K562 (cell line): Measurements from ENCODE around the gene BAHD1. TPM values are rescaled to one million over a fixed set of nuclear protein-coding genes. Genes with fewer than 3 reads are reported as not detected.

ENCODE experiments used
- ATAC-seq: fragments of 200-7000 bp; cut with Tn5 transposase; 3 replicates; pipeline ENCODE4 v1.9.1; 2020; ENCODE audit warnings: moderate library complexity
- BruUV-seq: library from RNA; stranded (reverse); fragments of 400-500 nt; replicated peaks from 2 replicates; lab custom pipeline; 2021; lab: Mats Ljungman, UMichigan
- CTCF ChIA-PET: fragments of 300-600 bp; formaldehyde crosslinking; extraction: SDS; loops from one replicate; lab custom pipeline; 2021; ENCODE audit warnings: low intra/inter-chr PET ratio; lab: Yijun Ruan, JAX
- POLR2A ChIA-PET: fragments of 300-600, 350-650 bp; sonication (Branson Sonifier 250); formaldehyde crosslinking; extraction: SDS; loops from one replicate; lab custom pipeline; 2021; ENCODE audit warnings: antibody characterized with exemption, inconsistent platforms; lab: Yijun Ruan, JAX
- DNase-seq, 4 experiments: peaks; one replicate each; pipeline versions ENCODE4 v3.0.0 to v3.0.0-alpha.2; 2011 to 2018; ENCODE audit warnings: low spot score in 3 of 4, mixed read lengths in 3 of 4; ENCODE audit errors: extremely low read depth in 1 of 4
- FAIRE-seq: peaks from 2 replicates; lab custom pipeline; 2011; peaks lifted over from hg19 to GRCh38; lab: Jason Lieb, UNC
- H2AFZ ChIP-seq: 2 replicates; pipeline ENCODE4 v1.6.0; 2011; ENCODE audit warnings: low read depth, low read length, control low read depth, inconsistent platforms
- H3K27ac ChIP-seq: fragments of 200-600 bp; 3 replicates; pipeline ENCODE4 v1.8.0; 2011; ENCODE audit warnings: low read depth, mild to moderate bottlenecking, control low read depth, inconsistent platforms, low read length, moderate library complexity, mixed read lengths; ENCODE audit errors: extremely low read depth
- H3K27me3 ChIP-seq, 2 experiments: fragments of 300-600 bp in 1 of 2; 2 replicates in 1 of 2; 3 replicates in 1 of 2; pipeline versions ENCODE4 v1.6.0 to v1.8.0; 2011; ENCODE audit warnings: inconsistent platforms in 2 of 2, low read length in 2 of 2, mild to moderate bottlenecking in 1 of 2, mixed read lengths in 1 of 2, moderate library complexity in 1 of 2; ENCODE audit not compliant: control insufficient read depth in 2 of 2, insufficient read depth in 2 of 2
- H3K36me3 ChIP-seq: fragments of 300-600 bp; 3 replicates; pipeline ENCODE4 v1.8.0; 2011; ENCODE audit warnings: mild to moderate bottlenecking, low read length, inconsistent platforms; ENCODE audit not compliant: control insufficient read depth, insufficient read depth
- H3K4me1 ChIP-seq, 2 experiments: fragments of 200-600 bp in 1 of 2; replicated peaks in 1 of 2; 2 replicates in 1 of 2; 3 replicates in 1 of 2; pipeline versions ENCODE4 v1.5.1 to v1.8.0; 2011; ENCODE audit warnings: inconsistent platforms in 2 of 2, low read length in 2 of 2, mild to moderate bottlenecking in 1 of 2, mixed read lengths in 1 of 2, moderate library complexity in 1 of 2; ENCODE audit not compliant: control insufficient read depth in 2 of 2, insufficient read depth in 2 of 2
- H3K4me2 ChIP-seq: 2 replicates; pipeline ENCODE4 v1.6.1; 2011; ENCODE audit warnings: low read length, control low read depth, inconsistent platforms, mixed read lengths; ENCODE audit not compliant: insufficient read depth
- H3K4me3 ChIP-seq: fragments of 200-600 bp; sonication (generic), shearing (Covaris generic); 2 replicates; pipeline ENCODE4 v1.5.1; 2016; ENCODE audit warnings: control low read depth, inconsistent platforms
- H3K79me2 ChIP-seq: fragments of 200-600 bp; 3 replicates; pipeline ENCODE4 v1.8.0; 2011; ENCODE audit warnings: low read length, inconsistent platforms; ENCODE audit not compliant: control insufficient read depth, insufficient read depth
- H3K9ac ChIP-seq, 2 experiments: 2 replicates each; pipeline versions ENCODE4 v1.6.0 to v1.6.1; 2011; ENCODE audit warnings: low read depth in 2 of 2, low read length in 2 of 2, control low read depth in 1 of 2, inconsistent platforms in 1 of 2, mild to moderate bottlenecking in 1 of 2, mixed read lengths in 1 of 2; ENCODE audit not compliant: insufficient read depth in 1 of 2
- H3K9me1 ChIP-seq: one replicate; pipeline ENCODE4 v1.6.0; 2011; ENCODE audit warnings: inconsistent platforms, mild to moderate bottlenecking, low read length, moderate library complexity; ENCODE audit not compliant: control insufficient read depth, insufficient read depth
- H3K9me3 ChIP-seq: replicated peaks from 2 replicates; pipeline ENCODE4 v1.5.1; 2011; ENCODE audit warnings: low read depth, low read length, inconsistent platforms; ENCODE audit not compliant: control insufficient read depth, insufficient read depth
- H4K20me1 ChIP-seq: replicated peaks from 2 replicates; pipeline ENCODE4 v1.6.1; 2011; ENCODE audit warnings: low read length, inconsistent platforms, mixed read lengths; ENCODE audit not compliant: control insufficient read depth, insufficient read depth
- AFF1 ChIP-seq, 2 experiments: fragments of 450-650 bp; IDR thresholded peaks; 2 replicates each; pipeline ENCODE4 v1.6.1; 2018; ENCODE audit warnings: mild to moderate bottlenecking in 2 of 2, low read depth in 1 of 2; ENCODE audit not compliant: partially characterized antibody in 2 of 2
- CEBPB ChIP-seq: fragments of 450-650 bp; IDR thresholded peaks from 2 replicates; pipeline ENCODE4 v1.6.1; 2016; ENCODE audit warnings: missing genetic modification characterization, missing compliant biosample characterization
- CEBPG ChIP-seq, 3 experiments: fragments of 200-800 bp in 1 of 3; sonication (Bioruptor generic) in 1 of 3; sonication (generic) in 1 of 3; formaldehyde crosslinking in 1 of 3; IDR thresholded peaks in 2 of 3; conservative IDR thresholded peaks in 1 of 3; 2 replicates each; pipeline versions ENCODE4 v1.6.1 to v1.8.0; 2016 to 2022; ENCODE audit warnings: missing compliant biosample characterization in 2 of 3, missing genetic modification characterization in 2 of 3, mild to moderate bottlenecking in 1 of 3, missing genetic modification reagents in 1 of 3
- MAFF ChIP-seq: IDR thresholded peaks from 2 replicates; pipeline ENCODE4 v1.6.1; 2012; ENCODE audit warnings: low read length, improper control_type of control experiment
- MXI1 ChIP-seq: IDR thresholded peaks from 2 replicates; pipeline ENCODE4 v1.6.1; 2011; ENCODE audit warnings: low read depth, mild to moderate bottlenecking, improper control_type of control experiment, low read length
- NFIC ChIP-seq: fragments of 450-650 bp; IDR thresholded peaks from 2 replicates; pipeline ENCODE4 v1.6.1; 2017; ENCODE audit warnings: mild to moderate bottlenecking, inconsistent platforms
- TAF15 ChIP-seq: fragments of 200-400 bp; formaldehyde crosslinking; IDR thresholded peaks from 2 replicates; pipeline ENCODE4 v1.6.1; 2017; ENCODE audit warnings: mild to moderate bottlenecking, low read depth, low read length, moderate library complexity
- TBL1XR1 ChIP-seq, 2 experiments: IDR thresholded peaks; 2 replicates each; pipeline ENCODE4 v1.6.1; 2012; ENCODE audit warnings: improper control_type of control experiment in 2 of 2, low read length in 2 of 2, mild to moderate bottlenecking in 1 of 2
- ZNF133 ChIP-seq: fragments of 250-450 bp; sonication (Bioruptor Pico); IDR thresholded peaks from 2 replicates; pipeline ENCODE4 v1.4.0; 2020; ENCODE audit warnings: mild to moderate bottlenecking
- ZNF274 ChIP-seq: IDR thresholded peaks from 2 replicates; pipeline ENCODE4 v1.6.1; 2011; ENCODE audit warnings: low read depth, mild to moderate bottlenecking, low read length, moderate library complexity, borderline replicate concordance
- ZNF449 ChIP-seq: fragments of 250-450 bp; sonication (Bioruptor Pico); IDR thresholded peaks from 2 replicates; pipeline ENCODE4 v1.8.0; 2022; ENCODE audit warnings: moderate library complexity, mild to moderate bottlenecking, inconsistent platforms
- ZNF780A ChIP-seq: fragments of 250-450 bp; sonication (Bioruptor Pico); IDR thresholded peaks from 2 replicates; pipeline ENCODE4 v1.5.0; 2021; ENCODE audit warnings: mild to moderate bottlenecking
- WGBS: fragments of 100-300 bp; shearing (Covaris generic); methylation state at CpG from one replicate; pipeline ENCODE4 v1.1.6; 2016; ENCODE audit warnings: low coverage, mixed read lengths; ENCODE audit not compliant: insufficient coverage; ENCODE audit errors: missing lambda C conversion rate; 5-methylcytosine and 5-hydroxymethylcytosine counted together
- in situ Hi-C: fragments of 300-500 bp; cut with MboI; formaldehyde crosslinking; loops from 4 replicates; pipeline ENCODE4 v1.15.0; 2018; ENCODE audit warnings: inconsistent platforms, mixed read lengths
- intact Hi-C: fragments of 100-400 bp; cut with micrococcal nuclease; formaldehyde crosslinking; loops from 2 replicates; pipeline ENCODE4 v1.14.2; 2022
- polyA plus RNA-seq, 8 experiments: library from polyadenylated mRNA; depleted of rRNA in 4 of 8; stranded (reverse) in 5 of 8; unstranded in 3 of 8; fragments of >200 nt; fragmentation: Nextera tagmentation in 2 of 8; fragmentation: Illumina TruSeq in 1 of 8; extraction: Ambion mirVana in 2 of 8; extraction: Trizol in 1 of 8; gene quantifications; 2 replicates each; pipeline versions ENCODE4 v1.2.1 to v1.2.3, GENCODE V29; 2011 to 2014; ENCODE audit warnings: inconsistent platforms in 1 of 8, missing spikeins in 1 of 8
- total RNA-seq, 7 experiments: library from RNA; depleted of rRNA in 6 of 7; stranded (reverse); fragments of >200 nt in 6 of 7; fragmentation: Illumina TruSeq in 2 of 7; extraction: Trizol in 2 of 7; gene quantifications; 2 replicates each; pipeline versions ENCODE4 v1.2.1 to v1.2.3, GENCODE V29; 2011 to 2021; ENCODE audit warnings: low replicate concordance in 1 of 7

Gene BAHD1
- total and polyA plus RNA-seq, 9 of the 15 experiments (the other 6 are each of a cell fraction or from before 2014, with no cell fraction given), result 0.55 to 38.5 (median 11.5) TPM

- H4K20me1 ChIP-seq, result no peaks in the 10 kb centered on the region
- POLR2A ChIA-PET, result interaction anchor here (1.6 kb wide), 1 partner anchor 12 kb away, joined by 4 read pairs; no protein-coding TSS in a partner anchor
- no peaks in the 10 kb centered on the region for H3K9me1 ChIP-seq
- ATAC-seq (no peak), DNase-seq (no peak), FAIRE-seq (no peak)
- H3K79me2 ChIP-seq, result peaks cover 15% of the 10 kb centered on the region
- no peak overlapping the region for H2AFZ ChIP-seq
- no peaks in the 10 kb centered on the region for H3K27me3 ChIP-seq
- no TSS peak for BruUV-seq
- intact Hi-C loops, result loop anchor here (5.0 kb wide), 1 partner anchor 33 kb away; no protein-coding TSS in a partner anchor
- in situ Hi-C loops, result no loop called here
- no peak overlapping the region for H3K27ac ChIP-seq
- H3K4me1 ChIP-seq, result peaks cover 17 to 29% of the 10 kb centered on the region in 2 experiments
- H3K9ac ChIP-seq, result peak overlapping the region in 1 of 2 experiments; percentile 8; a peak in 1 of 4 replicates
- no peaks in the 10 kb centered on the region for H3K36me3 ChIP-seq
- no peak overlapping the region for H3K4me2 ChIP-seq
- H3K4me3 ChIP-seq, result no peak overlapping the region
- TF ChIP-seq TAF15, result no peak
- TF ChIP-seq MAFF, result no peak
- TF ChIP-seq ZNF449, result no peak
- no peak for TF ChIP-seq ZNF274
- TF ChIP-seq CEBPB (tag), result no peak
- no peak for TF ChIP-seq NFIC
- no peak for TF ChIP-seq MXI1
- no peak for TF ChIP-seq AFF1 (IDR thresholded peaks at IDR 0.05; ENCODE audit: low read depth in 1 of 2, partially characterized antibody in 2 of 2)
- no peak for TF ChIP-seq TBL1XR1 (IDR thresholded peaks at IDR 0.05; ENCODE audit: low read length in 2 of 2)
- TF ChIP-seq ZNF133, result no peak
- TF ChIP-seq CEBPG (CRISPR knock-in tag; IDR thresholded peaks at IDR 0.05), result no peak
- TF ChIP-seq CEBPG (tag; conservative IDR thresholded peaks at IDR 0.05 in 1 of 2, IDR thresholded peaks at IDR 0.05 in 1 of 2), result no peak
- no peak for TF ChIP-seq ZNF780A (CRISPR knock-in tag)
- TF ChIP-seq, all 486 proteins: peak for 0
- no peaks in the 10 kb centered on the region for H3K9me3 ChIP-seq
- 40% methylated on average over 8 of the region's 8 CpGs for WGBS
- CTCF ChIA-PET, result no interaction called here
Observed at GRCh38 chr15:40474581-40474980, 33.8 kb downstream of the BAHD1 start.
